Measurements from ENCODE around the gene POLR2E.

Gene POLR2E

GRCh38 chr19:1042689-1043511 is 52.3 kb downstream of the POLR2E start:
- ATAC-seq: no peak

- ATAC-seq: no peak
Measured at GRCh38 chr19:1041835-1042685, 53.1 kb downstream of the POLR2E start.

GRCh38 chr19:1041272-1041834 is 53.8 kb downstream of the POLR2E start:
- no peak for ATAC-seq

DNA sequence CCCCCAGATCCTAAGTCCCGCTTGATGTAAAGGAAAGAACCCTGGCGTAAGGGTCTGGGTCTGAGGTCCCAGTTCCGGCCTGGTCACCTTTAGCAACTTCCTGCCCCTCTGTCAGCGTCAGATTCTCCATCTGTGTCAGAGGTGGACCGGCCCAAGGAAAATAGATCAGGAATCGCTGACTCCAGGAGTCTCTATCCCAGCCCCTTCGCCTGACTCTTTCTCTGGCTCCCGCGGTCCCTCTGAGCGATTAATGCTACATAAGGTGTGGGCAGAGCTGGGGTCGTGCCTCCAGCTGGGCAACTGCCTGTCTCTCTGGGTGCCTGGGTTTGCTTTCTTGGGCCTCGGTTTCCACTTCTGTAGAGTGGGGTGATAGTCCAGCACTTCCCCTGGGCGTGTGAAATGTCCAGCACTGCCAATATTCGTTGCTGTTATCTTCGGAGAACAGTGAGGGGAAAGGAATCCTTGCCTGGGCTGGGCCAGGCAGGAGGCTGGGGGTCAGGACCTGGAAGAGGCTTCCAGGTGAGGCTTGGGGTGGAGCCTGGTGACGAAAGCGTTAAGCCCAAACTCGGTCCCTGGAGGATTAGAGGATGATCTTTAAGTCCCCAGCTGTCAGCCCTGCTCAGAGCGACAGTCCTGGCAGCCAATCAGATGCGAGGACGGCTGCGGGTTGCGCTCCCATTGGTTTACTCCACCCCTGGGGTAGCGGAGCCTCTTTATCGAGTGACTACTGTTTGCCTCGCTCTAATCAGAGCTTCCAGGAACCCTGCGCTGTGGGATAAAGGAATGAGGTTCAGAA is 54.5 kb downstream of the POLR2E start:
- peak; percentile 70 to 71 for ATAC-seq

GRCh38 chr19:1039646-1040475 is 55.3 kb downstream of the POLR2E start, which contains the start of gene ABCA7:
Gene ABCA7, plus strand, starts transcription at chr19:1040107. Its CDS starts 1,255 bp downstream, at chr19:1041362.
- peak; percentile 97 to 98 for ATAC-seq

GRCh38 chr19:1038978-1039645 is 56.1 kb downstream of the POLR2E start:
- ATAC-seq: no peak

DNA sequence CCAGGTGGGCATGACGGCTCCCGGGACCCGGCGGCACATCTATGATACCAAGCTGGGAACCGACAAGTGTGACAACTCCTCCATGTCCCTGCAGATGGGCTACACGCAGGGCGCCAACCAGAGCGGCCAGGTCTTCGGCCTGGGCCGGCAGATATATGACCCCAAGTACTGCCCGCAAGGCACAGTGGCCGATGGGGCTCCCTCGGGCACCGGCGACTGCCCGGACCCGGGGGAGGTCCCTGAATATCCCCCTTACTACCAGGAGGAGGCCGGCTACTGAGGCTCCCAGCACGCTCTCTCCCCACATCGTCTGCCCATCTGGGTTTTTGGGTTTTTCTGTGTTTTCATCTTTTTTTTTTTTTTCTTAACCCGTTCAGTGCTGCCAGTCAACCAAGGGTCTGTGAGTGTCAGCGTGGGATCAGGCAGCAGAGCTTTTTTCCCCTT is 57.5 kb downstream of the POLR2E start:
- ATAC-seq: no peak
